Measurements from ENCODE around the gene FAM187B.
"Not testable (repeated sequence)": the region's sequence is repeated elsewhere in the genome, so short reads cannot be mapped to it uniquely, and the experiment has no call there.

The FAM187B gene

DNA sequence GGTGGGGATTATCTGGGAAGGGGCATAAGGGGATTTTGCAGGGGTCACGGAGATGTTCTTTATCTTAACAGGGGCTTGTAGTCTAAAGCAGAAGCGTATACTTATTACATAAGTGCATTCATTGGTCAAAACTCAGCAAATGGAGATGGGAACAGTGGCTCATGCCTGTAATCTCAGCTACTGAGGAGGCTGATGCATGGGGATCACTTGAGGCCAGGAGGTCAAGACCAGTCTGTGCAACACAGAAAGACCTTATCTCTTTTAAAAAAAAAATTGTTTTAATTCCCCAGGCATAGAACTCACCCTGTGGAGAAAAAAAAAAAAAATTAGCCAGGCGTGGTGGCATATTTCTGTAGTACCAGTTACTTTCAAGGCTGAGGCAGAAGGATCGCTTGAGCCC lies 18.9 kb downstream of the FAM187B start:
- no peak for DNase-seq

DNA sequence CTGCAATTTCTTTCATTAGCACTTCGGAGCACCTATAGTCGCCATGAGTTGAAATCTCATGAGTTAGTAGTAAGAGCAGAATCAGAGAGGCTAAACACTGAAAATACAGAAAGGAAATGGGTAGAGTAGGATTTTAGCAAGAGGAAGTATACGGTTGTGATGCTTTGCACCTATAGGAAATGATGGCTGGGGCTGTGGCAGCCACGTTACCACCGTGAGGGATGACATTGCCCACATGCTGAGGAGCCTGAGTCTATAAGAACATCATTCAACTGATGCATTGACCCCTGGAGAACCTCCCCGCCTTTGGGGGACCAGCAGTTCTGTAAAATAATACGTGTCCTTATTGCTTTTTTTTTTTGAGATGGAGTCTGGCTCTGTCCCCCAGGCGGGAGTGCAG lies 20.4 kb downstream of the FAM187B start:
- DNase-seq, result peak; percentile 31

DNA sequence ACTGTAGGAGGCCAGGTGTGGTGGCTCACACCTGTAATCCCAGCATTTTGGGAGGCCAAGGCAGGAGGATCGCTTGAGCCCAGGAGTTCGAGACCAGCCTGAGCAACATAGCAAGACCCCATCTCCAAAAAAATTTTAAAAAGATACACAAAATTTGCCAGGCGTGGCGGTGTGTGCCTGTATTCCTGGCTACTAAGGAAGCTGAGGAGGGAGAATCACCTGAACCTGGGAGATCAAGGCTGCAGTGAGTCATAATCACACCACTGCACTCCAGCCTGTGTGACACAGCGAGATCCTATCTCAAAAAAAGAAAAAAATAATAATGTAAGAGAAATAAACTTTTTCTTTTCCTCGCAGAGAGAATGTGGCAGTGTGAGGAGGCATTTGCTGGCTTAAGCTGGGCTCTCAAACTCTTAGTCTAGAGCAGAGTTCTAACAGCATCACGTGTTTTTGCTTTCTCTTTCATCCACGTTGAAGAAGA lies 21.1 kb downstream of the FAM187B start:
- DNase-seq, result peak; percentile 16

DNA sequence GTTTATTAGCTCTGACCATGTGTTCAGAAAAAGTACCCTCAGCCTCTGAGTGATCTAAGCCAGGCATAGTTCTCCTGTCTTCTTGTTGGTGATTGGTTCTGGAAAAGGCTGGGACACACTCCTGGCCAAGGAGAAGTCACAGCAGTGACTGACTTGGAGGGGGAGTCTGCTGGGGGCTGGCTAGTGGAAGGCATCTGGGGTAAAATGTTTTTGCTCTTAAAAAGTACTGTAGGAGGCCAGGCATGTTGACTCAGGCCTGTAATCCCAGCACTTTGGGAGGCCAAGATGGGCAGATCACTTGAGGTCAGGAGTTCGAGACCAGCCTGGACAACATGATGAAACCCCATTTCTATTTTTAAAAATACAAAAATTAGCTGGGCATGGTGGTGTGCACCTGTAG lies 21.7 kb downstream of the FAM187B start:
- DNase-seq, result no peak

DNA sequence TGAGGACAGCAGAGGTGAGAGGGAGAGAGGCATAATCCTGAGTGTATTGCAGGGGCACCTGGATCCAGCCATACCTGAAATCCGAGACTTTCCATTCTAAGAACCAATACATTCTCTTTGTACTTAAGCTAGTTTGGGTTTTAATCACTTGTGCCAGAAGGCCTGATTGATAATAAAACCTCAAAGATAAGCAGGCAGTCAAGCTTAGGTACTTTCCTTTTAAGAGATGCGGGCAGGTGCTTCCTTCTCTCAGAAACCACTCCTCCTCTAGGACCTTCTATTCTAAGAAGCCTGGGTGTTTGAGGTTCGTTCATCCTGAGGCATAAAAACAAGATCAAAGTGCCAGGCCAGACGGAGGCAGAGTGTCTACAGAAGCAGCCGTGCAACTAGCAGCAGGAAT lies 22.2 kb downstream of the FAM187B start:
- peak; percentile 77 for DNase-seq

DNA sequence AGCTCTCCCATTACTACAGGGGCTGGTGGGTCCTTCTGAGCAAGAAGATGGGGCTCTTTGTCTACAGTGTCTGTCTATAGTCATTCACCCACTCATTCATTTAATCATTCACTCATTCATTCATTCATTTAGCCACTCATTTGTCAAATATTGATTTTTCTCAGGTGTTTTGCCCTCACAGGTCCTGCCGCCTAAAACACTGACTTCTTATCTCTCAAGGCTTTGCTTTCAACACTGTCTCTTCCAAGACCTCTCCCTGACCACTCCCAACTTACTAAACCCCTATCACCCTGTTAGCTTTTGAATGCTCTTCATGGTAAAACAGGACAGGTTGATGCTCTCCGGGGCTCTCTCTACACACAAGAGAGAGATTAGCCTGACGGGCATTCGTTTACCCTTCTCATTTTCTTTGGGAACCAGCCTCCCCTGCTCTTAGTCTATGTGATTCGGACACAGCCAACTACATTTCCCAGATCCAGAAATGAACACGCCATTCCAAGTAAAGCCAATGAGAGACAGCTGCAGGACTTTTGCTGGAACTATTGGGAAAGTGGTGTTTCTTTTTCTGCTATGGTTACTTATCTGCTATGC lies 22.7 kb downstream of the FAM187B start:
- no peak for DNase-seq

DNA sequence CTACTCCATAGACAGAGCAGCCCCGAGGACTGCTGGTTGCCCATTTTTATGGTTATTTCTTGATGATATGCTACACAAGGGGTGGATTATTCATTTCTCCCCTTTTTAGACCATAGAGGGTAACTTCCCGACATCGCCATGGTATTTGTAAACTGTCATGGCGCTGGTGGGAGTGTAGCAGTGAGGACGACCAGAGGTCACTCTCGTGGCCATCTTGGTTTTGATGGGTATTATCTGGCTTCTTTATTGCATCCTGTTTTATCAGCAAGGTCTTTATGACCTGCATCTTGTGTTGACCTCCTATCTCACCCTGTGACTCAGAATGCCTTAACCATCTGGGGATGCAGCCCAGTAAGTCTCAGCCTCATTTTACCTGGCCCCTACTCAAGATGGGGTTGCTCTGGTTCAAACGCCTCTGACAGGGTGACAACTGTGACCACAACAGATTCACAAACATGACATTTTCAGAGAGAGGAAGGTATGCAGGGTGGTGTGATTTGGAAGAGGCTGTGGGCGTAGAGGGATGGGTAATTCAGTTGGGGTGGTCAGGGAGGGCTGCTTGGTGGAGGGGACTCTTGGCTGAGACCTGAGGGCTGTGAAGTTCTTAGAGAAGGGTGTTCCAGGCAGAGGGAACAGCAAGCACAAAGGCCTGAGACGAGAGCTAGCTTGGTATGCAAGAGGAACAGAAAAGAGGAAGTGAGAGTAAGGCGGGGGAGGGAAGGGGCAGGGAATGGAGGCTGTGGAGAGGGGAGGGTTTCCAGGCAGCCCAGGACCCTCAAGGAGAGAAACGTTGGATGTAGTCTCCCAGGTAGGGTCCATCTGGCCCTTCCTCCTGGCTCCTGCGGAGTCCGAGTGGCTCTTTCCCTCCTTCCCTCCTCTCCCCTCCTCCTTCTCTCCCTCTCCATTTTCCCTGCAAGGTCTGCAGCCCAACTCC lies 23.5 kb downstream of the FAM187B start:
- DNase-seq, result peak; percentile 24

DNA sequence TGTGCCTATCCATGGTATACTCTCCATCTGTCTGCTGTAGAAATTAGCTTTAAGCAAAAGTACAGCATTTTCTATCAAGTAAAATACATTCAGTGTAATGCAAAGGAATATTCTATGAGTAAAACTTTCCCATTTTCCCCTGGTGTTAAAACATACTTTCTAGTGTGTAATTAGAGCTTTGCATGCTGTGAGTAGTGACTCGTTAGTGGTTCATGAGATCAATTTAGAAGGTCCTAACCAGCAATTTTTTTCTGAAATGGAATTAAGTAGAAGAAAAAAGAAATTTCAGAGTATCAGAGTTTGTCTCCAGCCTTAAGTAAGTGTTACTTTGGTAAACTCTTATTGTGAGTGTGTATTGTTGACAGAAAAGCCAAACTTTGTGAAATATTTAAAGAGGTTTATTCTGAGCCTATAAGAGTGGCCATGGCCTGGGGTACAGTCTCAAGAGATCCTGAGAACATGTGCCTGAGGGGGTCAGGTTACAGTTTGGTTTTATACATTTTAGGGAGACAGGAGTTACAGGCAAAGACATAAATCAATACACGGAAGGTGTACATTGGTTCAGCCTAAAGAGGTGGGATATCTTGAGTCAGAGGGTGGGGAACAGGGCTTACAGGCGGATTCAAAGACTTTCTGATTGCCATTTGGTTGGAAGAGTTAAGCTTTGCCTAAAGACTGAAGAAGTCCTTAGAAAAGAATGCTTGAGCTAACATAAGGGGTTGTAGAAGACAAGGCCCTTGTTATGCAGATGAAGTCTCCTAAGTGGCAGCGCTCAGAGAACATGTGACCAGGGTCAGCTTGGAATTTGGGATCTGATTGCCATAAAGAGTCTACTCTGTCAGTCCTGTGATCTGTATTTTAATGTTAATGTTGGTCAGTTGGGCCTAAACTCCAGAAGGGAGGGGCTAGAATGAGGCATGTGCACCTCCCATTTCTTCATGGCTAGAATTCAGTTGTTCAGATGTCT lies 25.5 kb downstream of the FAM187B start:
- no peak for DNase-seq

DNA sequence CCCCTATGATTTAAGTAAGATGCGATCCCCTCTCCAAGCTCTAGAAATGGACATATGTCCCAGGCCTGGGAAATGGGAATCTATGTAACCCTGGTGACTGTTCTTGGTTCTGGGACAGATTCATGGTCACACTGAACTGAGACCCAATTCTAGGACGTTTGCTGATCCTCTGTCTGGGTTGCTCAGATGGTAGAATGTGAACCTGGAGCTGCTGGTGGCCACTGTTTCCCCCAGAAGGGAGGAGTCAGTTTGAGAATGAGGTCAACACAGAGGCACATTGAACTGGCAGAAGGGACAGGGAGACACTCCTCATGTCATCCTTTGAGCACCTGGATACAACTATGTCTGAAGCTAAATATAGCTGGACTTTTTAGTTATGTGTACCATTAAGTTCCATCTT lies 29.1 kb downstream of the FAM187B start:
- no peak for DNase-seq

DNA sequence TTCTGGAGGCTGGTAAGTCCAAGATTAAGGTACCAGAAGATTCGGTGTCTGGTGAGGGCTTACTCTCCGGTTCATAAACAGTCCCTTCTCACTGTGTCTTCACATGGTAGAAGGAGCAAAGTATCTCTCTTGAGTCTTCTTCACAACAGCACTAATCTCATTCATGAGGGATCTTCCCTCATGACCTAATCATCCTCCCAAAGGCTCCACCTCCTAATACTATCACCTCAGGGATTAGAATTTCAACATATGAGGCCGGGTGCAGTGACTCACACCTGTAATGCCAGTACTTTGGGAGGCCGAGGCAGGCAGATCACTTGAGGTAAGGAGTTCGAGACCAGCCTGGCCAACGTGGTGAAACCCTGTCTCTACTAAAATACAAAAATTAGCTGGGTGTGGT lies 31.7 kb downstream of the FAM187B start:
- DNase-seq, result not testable (repeated sequence)

DNA sequence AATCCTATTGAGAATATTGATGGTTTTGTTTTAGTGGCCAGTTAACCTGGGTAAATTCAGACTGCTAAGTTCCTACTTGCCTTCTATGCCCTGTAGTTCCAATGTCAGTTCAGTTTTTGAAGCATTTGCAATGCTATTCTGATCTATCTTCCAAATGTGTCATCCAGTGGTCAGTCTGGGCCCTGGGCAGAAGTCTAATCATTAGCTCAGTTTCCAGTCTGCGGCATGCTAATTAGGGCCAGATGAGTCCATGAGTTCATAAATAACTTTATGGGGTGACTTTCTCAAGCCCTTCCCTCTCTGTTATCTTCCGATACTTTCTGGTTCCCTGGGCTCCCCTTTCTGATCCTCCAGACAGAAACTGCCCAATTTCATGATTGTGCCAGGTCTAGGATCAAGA lies 32.7 kb downstream of the FAM187B start:
- no peak for DNase-seq

DNA sequence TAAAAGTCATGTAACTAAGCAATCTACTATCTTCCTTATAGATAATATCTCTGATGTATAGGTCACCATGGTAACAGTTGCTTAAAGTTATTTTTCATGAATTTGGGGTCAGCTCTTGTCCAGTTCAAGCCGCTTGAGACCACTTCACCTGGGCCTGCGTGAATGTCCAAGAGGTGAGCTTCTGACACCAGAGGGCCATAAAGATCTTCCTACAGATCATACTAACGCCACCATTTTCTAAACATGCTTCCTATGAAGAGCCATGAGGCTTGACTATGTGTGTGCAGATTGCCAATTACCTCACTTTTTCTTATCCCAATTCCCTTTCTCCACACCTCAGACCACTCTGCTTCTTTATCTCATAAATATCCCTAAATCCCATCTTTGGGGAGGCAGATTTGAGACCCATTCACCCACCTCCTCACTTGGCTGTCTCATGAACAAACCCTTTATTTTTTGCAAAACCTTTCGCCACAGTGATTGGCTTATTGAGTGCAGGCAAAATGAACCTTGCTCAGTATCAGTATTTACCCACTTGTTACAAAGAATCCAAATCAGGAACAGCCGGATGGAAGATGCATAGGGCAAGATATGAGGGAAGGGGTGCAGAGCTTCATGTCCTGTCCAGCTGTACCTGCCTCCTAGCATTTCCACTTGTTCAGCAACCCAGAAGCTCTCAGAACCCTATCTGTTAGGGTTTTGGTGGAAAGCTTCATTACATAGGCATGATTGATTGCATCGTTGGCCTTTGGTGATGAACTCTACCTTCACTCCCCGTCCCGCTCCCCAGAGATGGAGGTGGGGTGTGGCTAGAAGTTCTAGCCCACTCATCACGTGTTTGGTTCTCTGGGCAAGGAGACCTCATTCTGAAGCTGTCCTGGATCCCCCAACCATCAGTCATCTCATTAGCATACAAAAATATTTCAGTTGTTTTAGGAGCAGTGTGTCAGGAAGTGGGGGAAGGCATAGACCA lies 34.2 kb downstream of the FAM187B start:
- DNase-seq, result no peak

DNA sequence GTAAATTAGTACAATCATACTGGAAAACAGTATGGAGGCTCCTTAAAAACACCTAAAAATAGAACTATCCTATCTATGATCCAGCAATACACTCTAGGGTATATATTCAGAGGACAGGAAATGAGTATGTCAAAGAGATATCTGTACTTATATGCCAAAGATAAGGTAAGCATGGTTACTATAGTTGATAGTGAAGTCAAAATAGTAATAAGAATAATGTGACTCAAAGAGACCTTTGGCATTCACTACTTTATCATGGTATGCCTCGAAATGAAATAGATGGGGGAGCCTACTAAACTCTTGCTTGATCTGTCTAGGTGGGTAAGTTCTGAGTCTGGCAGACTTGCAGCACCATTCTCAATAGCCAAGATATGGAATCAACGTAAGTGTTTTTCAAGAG lies 43.7 kb downstream of the FAM187B start:
- DNase-seq, result no peak

DNA sequence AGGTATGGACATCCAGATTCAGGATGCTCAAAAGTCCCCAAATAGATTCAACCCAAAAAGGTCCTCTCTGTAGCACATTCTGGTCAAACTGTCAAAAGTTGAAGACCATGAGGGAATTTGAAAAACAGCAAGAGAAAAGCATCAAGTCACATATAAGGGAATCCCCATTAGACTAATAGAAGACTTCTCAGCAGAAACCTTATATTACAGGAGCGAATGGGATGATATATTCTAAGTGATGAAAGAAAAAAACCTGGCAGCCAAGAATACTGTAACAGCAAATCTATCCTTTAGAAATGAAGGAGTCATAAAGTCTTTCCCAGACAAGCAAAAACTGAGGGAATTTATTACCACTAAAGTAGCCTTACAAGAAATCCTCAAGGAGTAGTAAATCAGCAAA lies 44.3 kb downstream of the FAM187B start:
- DNase-seq, result no peak

DNA sequence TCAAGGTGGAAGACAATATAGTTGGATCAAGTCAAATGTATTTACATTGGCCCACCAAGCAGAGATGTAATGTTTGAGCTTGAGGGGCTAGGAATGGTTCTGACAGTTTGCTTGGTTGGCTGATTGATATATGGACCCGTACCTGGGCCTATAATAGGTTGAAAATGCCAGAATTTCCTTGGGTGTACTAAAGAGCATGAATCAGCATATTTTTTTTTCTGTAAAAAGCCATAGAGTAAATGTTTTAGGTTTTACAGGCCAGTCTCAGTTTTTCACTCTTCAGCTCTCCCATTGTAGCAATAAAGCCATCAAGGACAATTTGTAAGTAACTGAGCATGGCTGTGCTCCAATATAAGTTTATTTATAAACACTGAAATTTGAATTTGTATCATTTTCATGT lies 47.2 kb downstream of the FAM187B start:
- no peak for DNase-seq

DNA sequence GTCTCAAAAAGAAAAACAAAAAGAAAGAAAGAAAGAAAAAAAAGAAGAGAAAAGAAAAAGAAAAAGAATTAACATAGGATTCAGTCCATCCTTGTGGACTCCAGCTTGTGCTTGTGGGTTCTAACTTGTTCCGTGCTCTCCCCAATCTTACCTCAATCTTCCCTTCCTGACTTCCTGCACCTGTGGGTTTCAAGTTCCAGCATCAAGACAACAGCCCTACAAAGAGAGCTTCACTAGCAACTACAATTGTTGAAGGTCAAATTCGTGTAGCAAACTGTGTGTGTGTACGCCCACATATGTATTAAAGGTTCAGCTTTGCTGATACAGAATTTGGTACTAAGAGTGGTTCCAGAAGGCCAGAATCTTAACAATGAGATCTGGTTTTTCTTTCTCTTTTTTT lies 48.7 kb downstream of the FAM187B start:
- no peak for DNase-seq

DNA sequence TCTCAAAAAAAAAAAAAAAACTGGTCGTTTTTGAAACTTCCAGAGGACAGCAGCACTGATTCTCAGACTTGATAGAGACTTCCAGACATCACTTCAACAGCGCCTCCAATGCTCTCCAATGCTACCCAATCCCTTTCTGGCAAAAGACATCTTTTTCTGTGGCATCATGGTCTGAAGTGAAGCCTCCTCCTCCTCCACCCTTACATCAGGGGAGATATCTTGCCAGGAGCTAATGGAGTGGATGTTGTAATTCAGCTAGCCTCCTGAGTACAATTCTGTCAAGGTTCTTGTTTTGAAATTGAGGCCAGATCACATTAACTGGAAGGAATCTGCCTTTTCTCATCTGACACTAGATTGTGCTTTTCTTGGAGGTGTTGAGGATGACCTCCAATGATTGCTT lies 49.8 kb downstream of the FAM187B start:
- no peak for DNase-seq

DNA sequence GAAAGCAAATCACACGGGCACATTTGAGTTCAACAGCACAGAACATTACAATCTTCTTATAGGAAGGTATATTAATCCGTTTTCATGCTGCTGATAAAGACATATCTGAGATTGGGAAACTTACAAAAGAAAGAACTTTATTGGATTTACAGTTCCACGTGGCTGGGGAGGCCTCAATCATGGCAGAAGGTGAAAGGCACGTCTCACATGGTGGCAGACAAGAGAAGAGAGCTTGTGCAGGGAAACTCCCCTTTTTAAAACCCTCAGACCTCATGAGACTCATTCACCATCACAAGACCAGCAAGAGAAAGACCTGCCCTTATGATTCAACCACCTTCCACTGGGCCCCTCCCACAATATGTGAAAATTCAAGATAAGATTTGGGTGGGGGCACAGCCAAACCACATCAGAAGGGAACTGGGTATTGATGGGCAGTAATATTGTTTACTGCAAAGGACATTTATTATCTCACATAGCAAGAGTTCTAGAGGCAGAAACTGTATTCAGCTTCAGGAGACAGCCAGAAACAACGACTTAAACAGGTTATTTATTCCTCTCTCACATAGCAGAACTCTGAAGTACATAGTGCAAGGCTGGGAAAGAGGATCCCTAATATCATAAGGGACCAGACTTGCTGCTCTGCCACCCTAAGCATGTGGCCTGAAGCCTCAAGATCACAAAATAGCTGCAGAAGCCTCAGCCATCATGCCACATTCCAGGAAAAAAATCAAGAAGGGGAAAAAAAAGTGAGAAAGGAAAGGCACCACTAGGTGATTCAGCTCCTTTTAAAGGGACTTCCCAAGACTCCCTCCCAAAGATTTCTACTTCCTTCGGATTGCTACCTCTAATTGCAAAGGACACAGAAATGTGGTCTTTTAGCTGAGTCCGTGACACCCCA lies 50.9 kb downstream of the FAM187B start:
- no peak for DNase-seq

DNA sequence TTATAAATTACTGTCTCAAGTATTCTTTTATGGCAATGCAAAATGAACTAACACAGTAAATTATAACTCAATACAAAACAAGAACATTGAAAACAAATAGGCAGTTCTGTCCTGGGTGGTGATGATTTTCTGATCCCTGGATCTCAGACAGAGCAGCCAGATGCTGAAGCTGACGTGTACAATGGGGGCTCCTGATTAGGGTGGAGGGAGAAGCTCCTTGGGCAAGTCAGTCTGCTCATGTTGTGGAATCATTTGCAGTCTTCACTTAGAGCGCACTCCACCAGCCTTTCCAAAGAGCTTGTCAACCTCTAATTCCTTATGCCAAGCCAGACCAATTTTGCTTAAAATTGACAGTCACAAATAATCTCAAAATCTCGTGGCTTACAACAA lies 52.4 kb downstream of the FAM187B start:
- no peak for DNase-seq

Measured in activated CD4-positive, alpha-beta T cell treated with anti-CD3 and anti-CD28 coated beads, Interleukin-10, Interleukin-2, amounts not matched to agents 100 ng/mL and 50 ng/mL, durations not matched to agents 16 hours and 8 hours (primary cell).